OCI-LY1 (cell line): ENCODE measurements around the gene C1QTNF1.

ENCODE experiments used
- EZH2 ChIP-seq: fragments of 200-600 bp; sonication (generic), shearing (Covaris generic); IDR thresholded peaks from 2 replicates; pipeline ENCODE4 v1.8.0; 2017; ENCODE audit warnings: borderline replicate concordance, mixed run types, mild to moderate bottlenecking, antibody characterized with exemption, low read length, moderate library complexity, mixed read lengths
- TF ChIP-seq, protein P1 (sequence below): fragments of 200-600 bp; sonication (generic), shearing (Covaris generic); IDR thresholded peaks from 2 replicates; pipeline ENCODE4 v1.5.1; 2017; ENCODE audit warnings: mild to moderate bottlenecking, antibody characterized with exemption, low read length, moderate library complexity, mixed read lengths

DNA sequence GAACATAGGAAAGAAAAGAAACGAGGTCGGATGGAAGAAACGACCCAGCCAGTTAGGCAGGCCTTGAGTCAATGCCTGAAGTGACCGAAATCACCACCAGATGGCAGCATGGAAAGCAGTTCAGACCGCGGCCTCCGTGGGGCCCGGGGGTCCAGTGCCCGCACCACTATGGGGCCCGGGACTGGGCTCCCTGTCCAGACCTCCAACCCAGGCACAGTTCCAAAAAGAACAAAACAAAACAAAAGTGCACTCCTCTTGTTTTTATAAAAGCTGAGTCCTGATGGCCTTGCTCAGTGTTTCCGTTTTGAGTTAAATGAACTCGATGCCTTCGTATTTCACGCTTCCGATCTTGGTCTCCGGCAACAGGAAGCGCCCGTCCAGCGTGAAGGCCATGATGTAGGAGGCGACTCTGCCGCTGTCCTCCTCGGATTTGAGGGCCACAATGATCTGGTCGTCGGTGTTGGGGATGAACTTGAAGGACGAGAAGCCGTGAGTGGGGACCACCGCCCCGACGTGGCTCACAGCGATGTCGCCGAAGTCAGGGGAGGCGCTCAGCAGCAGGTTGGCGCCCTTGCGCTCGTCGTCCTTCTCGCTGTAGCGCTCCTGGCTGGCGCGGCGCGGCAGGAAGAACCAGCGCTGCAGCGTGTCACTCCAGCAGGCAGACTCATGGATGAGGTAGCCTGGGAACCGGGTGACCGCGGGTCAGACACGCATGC is 30.6 kb upstream of the C1QTNF1 start:
- TF ChIP-seq, protein P1, sequence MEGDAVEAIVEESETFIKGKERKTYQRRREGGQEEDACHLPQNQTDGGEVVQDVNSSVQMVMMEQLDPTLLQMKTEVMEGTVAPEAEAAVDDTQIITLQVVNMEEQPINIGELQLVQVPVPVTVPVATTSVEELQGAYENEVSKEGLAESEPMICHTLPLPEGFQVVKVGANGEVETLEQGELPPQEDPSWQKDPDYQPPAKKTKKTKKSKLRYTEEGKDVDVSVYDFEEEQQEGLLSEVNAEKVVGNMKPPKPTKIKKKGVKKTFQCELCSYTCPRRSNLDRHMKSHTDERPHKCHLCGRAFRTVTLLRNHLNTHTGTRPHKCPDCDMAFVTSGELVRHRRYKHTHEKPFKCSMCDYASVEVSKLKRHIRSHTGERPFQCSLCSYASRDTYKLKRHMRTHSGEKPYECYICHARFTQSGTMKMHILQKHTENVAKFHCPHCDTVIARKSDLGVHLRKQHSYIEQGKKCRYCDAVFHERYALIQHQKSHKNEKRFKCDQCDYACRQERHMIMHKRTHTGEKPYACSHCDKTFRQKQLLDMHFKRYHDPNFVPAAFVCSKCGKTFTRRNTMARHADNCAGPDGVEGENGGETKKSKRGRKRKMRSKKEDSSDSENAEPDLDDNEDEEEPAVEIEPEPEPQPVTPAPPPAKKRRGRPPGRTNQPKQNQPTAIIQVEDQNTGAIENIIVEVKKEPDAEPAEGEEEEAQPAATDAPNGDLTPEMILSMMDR, result peak; percentile 76
- TF ChIP-seq EZH2, result no peak
